ENCODE data around the gene VOPP1.

VOPP1 gene

DNA sequence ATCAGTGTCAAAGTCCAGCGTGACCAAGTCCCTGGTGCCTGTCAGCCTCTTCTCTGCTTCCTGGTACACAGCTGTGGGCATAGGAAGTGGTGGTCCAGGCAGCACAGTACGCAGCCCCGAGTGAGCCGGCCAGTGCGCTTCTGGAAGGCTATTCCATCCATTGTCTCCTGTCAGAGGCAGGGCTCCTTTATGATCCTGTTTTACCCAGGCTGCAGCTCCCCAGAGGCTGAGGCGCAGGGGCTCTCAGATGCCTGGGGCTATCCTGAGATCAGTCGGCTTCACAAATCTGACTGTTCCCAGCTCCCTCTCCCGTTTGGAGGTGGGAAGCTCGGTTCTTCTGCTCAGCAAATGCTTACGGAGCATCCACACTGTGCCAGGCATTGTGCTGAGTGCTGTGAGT, 136.8 kb downstream of the VOPP1 start:
- DNase-seq (ENCODE audit: low read depth, low spot score) = no peak

DNA sequence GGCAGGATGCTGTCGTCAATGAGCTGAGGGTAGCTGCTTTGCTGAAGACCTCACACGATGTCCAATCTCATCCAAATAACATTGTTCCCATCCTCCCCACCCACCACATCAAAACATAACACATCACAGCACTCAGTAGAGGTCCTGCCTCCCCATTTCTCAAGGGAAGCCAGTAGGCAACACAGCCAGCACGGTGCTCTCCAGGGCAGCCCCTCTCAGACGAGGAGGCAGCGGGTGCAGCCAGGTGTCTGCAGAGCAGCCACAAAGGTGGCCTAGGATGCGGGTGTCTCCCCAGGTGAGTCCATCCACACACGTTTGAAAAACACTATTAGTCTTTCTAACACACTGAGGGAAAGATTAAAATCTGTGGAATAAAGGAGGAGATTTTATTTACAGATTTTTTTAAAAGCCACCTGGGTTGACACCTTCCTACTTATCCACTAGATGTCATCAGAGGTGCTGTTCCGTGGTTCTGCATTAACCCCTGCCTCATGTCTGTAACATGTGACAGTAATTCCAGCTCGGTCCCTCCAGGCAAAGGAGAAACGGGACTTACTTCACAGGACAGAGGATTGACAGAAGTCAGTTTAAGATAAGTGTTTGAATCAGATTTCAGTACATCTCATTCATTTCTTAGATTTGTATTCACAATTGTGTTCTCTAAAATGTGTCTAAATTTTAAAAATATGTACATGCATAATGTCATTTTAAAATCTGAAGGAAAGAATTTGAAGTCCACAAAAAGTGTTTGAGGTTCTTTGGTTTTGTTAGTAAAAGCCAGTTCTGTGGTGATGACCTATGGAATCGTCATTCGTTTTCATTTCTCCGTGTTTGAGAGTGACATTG, 139.1 kb downstream of the VOPP1 start:
- DNase-seq (ENCODE audit: low read depth, low spot score) = no peak

DNA sequence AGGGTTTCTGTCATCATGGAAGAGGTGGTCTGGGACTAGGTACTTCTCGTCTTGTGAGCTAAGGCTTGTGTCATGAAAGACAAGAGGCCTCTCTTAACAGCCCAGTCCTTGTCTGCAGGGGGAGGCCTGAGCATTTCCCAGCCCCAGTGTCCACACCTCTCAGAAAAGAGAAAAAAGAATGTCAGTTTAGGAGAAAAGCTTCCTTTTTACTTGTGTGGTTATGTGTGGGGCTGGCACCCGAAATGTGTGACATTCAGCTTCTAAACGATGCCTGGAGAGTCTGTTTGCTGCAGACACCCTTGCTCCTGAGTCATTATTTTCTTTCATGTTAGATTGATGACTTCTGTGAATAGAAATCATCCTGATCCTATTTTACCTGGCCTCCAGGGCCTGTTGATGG, 139.8 kb downstream of the VOPP1 start:
- DNase-seq (ENCODE audit: low read depth, low spot score) = no peak

DNA sequence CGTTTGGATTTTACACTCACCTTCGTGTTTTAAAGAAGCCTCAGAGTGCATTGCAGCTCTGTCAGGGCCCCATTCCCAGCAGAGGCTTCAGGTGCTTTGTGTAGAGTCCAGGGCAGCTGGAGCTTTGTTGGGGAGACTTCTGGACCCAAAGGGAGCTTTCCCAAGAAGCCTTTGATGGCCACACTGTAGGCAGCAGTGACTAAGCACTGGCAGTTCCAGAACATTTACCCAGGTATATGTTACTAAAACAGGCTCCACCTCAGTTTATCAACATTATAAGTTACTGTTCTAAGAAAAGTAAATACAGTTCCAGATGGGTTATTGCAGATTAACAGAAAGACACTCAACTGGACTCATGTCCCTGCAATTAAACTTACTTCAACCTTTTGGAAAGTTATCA, 140.4 kb downstream of the VOPP1 start:
- no peak for DNase-seq (ENCODE audit: low read depth, low spot score)

DNA sequence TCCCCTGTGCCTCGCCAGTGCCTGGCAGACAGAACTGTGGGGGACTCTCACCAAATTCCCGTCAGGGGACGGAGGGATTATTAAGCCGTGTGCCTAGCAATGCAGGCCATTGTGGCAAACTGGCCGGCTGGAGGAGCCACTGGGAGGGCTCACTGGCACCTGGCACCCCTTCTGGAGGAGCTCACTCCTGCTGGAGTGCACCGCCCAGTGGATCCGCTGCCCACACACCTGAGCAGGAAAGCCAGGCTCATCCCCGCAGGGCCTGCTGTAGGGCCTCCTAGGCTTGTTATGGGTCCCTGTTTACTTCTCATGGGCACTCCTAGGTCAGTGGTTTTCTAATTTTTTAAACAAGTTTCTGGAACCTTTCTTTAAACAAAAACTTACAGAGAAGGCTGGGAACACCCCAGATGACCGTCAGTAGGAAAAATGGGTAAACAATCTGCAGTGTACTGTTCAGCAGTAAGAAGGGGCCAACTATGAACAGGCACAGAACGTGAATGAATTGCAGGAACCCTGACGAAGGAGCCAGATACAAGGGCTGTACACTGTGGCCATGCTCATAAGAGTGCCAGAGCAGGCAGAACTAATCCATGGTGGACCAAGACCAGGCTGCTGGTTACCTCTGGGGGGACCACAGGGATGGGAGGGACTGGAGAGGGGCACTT, 142.3 kb downstream of the VOPP1 start:
- no peak for DNase-seq (ENCODE audit: low read depth, low spot score)

DNA sequence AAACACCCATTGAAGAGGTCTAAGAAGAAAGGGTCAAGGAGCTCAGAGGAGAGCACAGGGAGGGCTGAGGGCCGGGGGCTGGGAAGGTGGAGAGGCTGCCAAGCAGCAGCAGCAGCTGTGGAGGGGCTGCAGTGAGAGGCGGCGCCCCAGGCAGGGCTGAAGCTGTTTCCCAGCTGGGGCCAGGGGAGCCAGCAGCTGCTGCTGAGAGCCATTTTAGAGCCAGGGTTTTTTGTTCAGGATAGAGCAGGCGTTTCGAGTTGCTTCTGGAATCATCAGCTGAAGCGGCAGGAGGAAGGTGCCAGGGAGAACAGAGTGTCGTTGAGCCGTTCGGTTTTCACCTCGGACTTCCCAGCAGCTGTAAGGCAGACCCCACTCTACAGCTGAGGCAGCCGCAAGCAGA, 144.5 kb downstream of the VOPP1 start:
- DNase-seq (ENCODE audit: low read depth, low spot score) = no peak

DNA sequence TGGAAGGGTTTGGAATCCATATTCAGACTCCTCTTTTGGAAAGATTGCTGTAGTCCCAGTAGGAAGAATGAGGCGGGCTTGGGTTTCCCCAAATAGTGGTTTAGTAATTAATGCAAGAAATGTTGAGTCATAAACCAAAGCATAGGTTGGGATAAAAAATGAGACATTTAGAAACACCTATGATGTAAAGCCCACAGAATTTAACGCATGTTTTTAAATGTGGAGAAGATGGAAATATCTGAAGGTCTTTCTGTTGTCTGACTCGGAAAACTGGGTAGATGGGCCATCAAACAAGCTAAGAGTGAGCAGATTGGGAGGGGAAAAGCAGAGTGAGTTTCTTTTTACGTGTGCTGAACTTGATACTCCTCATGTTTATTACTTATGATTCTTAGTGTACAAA, 145.0 kb downstream of the VOPP1 start:
- DNase-seq (ENCODE audit: low read depth, low spot score) = no peak

DNA sequence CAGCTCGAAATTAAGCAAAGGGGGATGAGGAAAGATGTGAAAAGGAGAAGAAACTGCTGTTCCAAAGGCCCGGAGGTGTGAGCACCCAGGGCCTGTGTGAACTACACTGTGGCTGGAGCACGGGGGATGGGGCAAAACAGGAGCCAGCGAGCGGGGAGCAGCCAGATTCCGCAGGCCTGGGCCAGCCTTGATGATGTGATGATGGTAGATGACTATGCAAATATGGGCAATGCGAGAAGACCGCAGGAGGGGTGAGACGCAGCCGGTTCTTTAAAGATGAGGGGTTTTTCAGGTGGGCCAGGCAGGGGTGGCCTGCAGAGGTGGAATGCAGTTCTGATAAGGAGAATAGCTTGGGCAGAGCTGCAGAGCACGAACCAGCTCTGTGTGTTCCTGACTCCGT, 145.6 kb downstream of the VOPP1 start:
- DNase-seq (ENCODE audit: low read depth, low spot score) = no peak

DNA sequence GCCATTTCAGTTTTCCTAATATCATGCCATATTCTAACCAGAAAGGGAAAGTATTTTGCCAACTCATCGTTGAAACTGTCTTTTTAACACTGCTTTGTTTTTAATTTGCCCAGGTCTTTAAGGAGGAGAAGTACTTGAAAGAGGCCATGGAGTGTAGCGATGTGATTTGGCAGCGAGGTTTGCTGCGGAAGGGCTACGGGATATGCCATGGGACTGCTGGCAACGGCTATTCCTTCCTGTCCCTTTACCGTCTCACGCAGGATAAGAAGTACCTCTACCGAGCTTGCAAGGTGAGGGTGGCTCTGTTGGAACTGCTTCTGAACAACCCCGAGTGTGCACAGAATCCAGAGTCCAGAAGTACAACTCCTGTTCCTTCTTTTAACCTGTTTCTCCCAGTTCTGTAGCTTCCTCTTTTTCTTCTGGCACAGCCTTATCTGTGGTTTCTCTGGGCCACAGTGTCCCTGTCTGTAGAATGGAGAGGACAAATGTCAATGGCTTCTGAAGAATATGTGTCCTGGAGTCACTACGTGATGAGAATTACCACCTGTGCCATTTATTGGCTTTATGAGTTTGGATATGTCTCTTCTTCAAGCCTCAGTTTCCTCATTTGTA, 147.1 kb downstream of the VOPP1 start:
- no peak for DNase-seq (ENCODE audit: low read depth, low spot score)

DNA sequence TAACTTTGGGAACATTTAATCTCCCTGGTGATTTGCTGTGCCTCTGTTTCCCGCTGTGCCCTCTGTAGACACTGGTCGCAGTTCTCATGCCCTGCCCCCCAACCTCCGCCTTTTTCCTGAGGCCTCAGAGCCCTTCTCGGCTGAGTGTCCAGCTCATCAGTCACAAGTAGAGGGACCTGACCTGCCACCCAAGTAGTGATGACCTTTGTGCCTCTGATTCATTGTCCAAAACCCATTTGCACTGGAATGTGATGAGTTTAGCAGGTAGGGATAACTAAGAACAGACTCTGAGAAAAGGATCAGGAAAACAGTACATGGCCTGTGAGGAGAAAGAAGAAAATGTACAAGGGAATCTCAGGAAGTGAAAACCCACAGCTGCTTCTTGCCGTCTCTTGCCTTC, 148.4 kb downstream of the VOPP1 start:
- no peak for DNase-seq (ENCODE audit: low read depth, low spot score)

DNA sequence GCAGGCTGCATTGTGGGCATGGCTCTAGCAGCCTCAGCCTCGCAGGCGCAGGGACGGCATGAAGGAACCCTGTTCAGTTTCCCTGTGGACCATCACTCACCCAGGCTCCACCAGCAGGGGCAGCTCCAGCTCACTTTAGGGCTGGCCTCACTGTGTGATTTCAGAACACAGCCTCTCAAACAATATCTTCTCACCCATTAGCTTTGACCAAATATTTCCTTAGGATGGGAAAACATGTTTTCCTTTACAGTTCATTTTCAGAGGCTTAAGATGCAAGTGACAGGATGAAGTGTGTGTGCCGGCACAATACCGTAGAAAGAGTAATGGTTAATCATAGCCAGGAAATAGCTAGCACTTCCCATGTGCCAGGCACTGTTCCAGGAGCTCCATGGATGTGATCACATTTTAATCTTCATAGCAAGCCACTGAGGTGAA, 149.0 kb downstream of the VOPP1 start:
- DNase-seq (ENCODE audit: low read depth, low spot score) = no peak
